IPS-NIHi7 (cell line): Measurements from ENCODE around the gene EEPD1.
"Not testable (repeated sequence)": the region's sequence is repeated elsewhere in the genome, so short reads cannot be mapped to it uniquely, and the experiment has no call there.

Experiments used
- DNase-seq: peaks from one replicate; pipeline ENCODE4 v3.0.0; 2012; ENCODE audit warnings: mixed read lengths; ENCODE audit errors: extremely low spot score

Gene EEPD1

DNA sequence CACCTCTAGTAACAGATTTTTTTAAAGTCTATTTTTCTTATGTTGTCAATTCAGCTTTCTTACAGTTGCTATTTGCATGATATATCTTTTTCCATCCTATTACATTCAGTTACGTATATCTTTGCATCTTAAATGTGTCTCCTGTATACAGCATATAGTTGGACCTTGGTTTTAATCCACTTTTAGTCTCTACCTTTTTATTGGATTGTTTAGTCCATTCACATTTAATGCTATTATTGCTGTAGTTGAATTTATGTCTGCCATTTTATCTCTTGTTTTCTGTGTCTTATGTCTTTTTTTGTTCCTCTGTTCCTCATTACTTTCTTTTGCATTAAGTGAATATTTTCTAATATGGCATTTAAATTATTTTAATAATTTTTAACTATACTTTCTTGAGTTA, 100.6 kb downstream of the EEPD1 start:
- no peak for DNase-seq

DNA sequence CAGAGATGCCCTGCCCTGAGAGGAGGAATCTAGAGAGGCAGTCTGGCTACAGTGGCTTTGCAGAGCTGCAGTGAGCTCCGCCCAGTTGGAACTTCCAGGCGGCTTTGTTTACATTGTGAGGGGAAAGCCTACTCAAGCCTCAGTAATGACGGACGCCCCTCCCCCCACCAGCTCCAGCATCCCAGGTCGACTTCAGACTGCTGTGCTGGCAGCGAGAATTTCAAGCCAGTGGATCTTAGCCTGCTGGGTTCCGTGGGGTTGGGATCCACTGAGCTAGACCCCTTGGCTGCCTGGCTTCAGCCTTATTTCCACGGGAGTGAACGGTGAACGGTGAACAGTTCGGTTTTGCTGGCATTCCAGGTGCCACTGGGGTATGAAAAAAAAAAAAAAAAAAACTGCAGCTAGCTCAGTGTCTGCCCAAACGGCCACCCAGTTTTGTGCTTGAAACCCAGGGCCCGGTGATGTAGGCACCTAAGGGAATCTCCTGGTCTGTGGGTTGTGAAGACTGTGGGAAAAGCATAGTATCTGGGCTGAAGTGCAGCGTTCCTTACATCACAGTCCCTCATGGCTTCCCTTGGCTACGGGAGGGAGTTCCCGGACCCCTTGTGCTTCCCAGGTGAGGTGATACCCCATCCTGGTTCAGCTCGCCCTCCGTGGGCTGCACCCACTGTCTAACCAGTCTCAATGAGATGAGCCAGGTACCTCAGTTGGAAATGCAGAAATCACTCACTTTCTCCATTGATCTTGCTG, 105.6 kb downstream of the EEPD1 start:
- not testable (repeated sequence) for DNase-seq

DNA sequence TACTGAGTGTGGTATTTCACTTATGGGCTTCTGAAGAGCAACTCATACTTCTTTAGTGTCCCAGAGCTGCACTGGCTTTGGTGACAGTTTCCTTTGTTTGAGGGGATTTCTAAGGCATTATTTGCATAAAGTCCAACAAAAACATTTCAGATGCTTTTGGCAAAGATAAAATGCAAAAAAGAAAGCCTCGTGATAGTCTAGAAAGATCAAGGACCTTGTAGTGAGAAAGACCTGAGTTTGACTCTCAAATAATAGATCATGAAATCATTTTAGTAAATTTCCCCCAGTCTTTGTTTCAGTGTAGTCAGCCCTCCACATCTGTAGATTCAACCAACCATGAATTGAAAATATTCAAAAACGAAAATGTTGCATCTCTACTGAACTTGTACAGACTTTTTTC, 107.4 kb downstream of the EEPD1 start:
- no peak for DNase-seq

DNA sequence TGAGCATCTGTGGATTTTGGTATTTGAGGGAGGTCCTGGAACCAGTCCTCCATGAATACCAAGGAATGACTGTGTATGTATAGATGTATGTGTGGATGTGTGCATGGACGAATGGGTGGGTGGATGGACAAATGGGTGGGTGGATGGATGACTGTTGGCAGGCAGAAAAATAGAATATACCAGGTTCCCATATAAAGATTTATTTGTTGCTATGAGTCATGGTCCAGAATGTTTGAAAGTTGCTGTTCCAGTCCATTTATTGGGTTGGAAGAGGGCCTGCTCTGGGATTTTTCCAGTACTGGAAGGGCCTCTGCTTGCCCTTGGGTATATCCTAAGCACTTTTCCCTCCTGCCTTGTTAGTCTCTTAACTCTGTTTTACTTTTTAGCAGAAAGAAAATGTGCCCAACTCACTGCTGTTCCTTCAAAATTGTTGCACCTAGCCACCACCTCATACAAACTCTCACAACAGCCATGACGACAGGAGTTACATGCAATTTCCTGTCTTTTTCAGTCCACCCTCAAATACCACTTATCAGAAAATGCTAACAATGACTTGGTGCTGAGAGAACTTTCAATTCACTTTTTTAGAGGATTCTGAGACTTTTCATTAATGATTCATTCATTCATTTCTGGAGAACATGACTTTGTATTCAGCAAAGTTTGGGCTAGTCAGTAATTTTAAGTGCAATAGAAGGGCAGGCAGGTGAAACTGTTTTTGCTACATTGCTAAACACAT, 108.1 kb downstream of the EEPD1 start:
- no peak for DNase-seq

DNA sequence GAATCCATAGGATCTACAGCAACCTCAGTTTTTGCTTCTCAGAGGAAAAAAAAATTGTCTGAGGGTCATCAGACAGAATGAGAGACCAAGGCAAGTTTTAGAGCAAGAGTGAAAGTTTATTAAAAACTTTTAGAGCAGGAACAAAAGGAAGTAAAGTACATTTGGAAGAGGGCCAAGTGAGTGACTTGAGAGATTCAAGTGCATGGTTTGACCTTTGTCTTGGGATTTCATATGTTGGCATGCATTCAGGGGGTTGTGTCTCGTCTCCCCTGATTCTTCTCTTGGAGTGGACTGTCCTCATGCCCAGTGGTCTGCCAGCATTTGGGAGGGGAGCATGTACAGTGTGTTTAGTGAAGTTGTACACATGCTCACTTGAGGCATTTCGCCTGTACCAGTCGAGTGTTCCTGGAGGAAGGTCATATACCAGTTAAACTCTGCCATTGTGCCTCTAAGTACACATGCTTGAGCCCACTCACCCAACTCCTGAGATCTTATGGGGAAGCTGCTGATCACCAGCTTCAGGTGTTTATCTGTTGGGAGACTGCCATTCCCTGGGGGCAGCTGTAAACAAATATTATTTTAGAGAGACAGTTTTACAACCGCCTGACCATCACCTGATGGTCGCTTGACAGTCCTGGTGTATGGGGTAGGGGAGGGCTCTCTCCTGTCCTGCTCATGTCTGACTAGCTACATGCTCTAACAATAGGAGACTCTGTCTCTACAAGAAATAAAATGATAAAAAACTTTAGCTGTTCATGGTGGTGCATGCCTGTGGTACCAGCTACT, 109.4 kb downstream of the EEPD1 start:
- DNase-seq, result no peak

DNA sequence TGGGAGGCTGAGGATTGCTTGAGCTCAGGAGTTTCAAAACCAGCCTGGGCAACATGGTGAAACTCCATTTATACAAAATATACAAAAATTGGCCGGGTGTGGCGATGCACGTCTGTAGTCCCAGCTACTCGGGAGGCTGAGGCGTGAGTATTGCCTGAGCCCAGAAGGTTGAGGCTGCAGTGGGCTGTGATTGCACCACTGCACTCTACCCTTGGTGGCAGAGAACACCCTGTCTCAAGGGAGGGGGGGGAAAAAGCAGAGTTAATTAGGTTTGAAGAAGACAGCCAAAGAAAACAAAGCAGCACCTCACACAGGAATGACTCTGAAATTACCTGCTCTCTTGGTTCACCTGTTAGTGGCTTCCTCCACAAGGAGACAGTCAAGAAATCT, 110.0 kb downstream of the EEPD1 start:
- DNase-seq, result no peak

DNA sequence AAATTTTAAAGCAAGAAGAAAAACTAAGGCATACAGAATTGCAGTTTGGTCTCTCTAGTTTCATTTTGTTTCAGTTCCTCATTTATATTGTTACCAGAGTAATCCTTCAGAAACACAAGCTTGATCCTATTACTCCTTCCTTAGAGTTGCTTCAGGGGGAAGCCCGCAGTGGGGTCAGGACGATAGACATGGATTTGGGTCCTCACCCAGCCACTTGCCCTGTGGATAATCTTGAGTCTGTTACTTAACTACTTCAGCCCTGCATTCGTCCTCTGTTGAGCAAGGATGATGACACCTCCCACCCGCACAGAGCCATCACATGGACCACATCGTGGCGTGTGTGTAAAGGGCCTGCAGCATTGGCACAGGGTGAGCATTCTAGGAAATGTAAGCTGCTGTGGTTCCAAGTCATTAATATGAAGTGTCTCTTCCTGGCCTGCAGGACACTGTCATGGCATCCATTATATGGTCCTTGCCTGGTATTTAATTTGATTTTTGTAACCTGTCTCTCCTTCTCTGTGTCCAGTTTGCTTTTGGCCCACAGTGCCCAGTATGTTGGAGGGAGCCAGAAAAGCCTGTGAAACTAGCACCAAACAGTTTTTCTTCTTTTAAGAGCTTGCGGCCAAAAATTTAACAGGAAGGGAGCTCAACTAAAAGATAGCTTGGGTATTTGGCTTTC, 111.2 kb downstream of the EEPD1 start:
- no peak for DNase-seq

DNA sequence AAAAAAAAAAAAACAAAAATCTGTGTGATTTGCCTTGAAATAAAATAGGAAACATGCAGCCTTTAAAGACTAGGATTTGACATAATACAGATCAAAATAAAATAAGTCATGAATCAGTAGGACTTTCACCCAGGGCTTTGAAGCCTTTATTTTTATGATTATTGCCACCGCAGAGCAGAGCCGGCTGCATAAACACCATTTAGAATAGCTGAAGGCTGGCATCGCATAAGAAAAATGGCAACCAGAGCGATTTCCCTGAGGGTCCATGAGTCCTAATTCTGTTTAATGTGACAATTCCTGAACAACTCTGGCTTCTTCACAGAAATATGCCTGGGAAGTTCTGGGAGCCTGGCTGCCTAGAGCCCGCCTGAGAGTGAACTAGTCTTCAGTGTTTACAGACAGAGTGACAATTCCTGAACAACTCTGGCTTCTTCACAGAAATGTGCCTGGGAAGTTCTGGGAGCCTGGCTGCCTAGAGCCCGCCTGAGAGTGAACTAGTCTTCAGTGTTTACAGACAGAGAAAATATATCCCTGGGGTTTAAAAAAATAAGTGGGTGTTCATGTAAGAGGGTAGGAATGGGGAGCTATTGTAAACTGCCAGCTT, 112.0 kb downstream of the EEPD1 start:
- no peak for DNase-seq

DNA sequence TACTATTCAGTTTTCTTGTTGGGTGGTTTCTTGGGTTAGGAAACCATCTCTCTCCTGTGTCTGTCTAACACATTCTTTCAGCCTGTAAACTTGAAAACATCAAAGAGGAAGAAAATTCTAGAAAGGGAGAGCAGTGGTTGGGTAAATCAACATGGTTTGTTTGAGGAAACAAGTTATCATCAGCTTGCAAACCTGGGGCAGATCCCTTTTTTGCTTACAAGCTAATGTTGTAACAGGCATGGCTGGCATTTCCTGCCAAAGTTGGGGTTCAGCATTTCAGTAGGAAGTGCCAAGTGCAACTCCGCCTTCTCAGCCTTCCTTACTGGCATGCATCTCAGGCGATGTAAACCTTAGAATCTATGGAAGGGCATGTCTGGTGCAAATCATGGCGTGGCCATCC, 112.6 kb downstream of the EEPD1 start:
- no peak for DNase-seq

DNA sequence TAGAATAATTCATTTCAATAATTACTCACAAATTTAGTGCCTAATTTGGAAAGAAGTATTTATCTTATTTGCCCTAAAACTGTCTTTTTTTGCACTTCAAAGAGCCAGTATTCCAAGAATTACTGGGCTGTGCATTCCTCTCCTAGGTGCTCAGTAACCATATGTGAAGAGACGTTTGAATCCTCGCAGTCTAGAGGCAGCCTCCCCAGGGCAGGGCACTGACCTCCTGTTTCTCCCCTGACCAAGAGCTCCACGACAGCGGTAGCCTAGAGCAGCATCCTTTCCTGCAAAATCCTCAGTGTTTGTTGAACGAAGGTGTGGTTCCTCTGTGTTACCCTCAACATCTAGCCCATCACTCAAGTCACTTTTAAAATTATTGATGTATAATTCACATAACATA, 113.1 kb downstream of the EEPD1 start:
- no peak for DNase-seq

DNA sequence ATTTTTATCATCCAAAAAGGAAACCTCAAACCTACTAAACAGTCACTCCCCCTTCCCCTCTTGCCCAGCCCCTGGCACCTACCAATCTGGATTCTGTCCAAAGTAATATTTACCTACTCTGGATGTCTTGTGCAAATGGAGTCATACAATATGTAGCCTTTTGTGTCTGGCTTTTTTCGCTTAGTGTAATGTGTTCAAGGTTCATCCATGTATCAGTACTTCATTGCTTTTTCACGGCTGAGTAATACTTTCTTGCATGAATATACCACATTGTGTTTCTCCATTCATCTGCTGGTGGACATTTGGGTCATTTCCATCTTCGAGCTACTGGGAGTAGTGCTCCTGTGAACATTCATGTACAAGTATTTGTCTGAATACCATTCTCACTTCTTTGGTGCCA, 113.6 kb downstream of the EEPD1 start:
- no peak for DNase-seq

DNA sequence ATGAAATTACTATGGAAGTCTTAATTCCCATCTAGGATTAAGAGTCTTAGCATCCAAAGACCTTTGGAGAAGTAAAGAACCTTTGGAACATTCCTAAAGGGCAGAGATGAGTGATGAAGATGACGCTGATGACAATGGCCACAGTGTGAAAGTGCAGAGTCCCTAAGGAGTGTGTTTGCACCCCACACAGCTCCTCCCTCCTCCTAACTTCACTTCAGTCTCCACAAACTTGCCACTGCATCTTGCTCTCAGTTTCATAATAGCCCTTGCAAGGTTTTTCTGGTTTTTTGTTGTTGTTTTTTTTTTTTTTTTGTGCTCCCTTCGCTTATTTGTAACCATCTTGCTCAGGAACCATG, 119.1 kb downstream of the EEPD1 start:
- DNase-seq, result no peak

DNA sequence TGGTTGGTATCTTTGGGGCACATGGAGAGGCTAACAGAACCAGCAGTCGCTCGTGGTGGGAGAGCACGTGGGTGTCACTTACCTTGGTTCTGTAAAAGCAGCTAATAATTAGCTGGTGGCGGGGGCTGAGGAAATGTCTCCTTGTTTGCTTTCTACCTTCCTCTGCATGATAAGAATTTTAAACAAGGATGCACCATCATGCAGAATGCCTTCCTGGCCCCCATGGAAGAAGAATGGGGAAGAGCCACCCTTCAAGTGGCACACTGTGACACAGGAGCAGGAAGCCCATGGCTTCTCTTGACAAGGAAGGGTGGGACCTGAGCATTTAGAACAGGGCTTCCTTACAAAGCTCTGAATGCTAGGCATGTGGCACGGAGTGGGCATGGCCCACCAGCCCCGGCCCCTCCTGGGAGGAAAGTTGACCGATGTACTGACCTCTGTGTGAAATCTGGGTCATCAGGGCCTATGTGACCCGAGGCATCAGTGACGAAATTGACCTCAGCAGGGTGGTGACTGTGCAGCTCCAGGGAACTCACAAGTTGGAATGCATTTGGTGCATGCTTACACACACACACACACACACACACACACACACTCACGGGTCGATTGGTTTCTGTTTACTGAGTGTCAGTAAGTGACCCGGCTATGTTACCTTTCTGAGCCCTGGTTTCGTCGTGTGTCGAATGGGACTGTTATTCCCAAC, 119.7 kb downstream of the EEPD1 start:
- no peak for DNase-seq

DNA sequence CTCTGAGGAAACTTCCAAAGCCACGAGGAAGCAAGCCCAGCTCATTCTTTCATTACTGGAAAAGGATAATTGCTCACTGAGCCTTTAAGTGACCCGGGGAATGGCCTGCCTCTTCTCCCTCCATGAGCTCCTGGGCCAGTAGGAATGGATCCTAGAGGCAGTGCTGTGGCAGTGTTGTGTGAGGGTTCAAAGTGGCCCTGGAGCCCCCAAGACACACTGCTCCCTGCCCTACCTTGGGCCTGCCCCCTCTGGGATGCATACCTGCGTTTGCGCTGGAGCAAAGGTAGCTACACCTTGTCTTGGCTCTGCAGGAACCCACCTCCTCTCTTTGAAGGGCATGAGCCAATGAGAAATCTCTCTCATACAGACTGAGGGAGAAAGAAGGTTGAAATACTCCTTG, 120.8 kb downstream of the EEPD1 start:
- DNase-seq, result no peak

DNA sequence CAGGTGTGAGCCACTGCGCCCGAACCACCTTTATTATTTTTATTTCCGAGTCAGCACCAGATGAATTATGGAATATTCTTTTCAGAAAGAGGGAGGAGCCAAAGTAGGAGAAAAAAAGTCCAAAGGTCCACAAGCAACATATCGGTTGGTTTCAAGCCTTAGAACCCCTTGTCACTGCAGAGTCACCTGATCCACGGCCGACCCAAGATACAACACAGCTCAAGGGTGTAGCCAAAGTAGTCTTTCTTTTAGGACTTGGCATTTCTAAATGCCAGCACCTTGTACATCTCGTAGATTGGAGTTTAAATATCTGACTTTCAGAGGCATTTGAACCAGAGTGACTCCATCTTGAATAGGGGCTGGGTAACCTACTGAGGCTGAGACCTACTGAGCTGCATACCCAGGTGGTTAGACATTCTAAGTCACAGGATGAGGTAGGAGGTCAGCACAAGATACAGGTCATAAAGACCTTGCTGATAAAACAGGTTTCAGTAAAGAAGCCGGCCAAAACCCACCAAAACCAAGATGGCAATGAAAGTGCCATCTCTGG, 122.8 kb downstream of the EEPD1 start:
- DNase-seq, result no peak

DNA sequence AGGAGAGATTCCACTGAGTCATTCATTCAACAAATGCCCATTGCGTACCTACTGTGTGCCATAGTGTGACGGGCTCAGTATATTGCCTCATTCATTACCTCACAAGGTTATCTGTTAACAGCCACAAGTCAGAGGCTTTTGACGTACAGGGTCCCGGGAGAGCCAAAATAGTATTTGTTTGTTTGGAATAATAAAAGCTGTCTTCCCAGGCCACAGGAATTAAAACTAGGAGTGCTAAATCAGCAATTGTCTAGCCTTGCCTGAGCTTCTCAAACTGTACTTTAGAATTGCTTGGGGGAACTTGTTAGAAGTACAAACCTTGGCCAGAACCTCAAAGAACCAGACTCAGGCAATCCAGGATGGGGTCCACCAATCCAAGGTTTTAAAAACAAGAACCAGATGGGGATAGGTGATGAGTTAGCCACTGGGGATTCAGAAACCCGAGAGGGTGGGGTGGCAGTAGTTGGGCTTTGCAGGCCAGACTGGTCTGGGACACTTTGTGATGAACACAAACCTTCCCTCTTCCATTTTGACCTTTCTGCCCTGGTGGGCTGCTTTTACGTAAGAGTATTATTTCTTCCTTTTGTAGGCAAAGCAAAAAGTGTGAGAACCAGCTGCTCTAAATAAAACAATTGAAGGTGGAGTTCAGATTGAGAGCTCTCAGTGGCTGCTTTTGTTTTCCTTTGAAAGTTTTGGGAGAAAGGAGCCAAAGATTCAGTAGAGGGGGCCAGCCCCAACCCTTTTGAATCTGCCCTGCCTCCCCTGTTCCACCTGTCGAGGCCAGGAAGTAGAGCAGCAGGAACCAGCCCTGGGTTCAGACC, 123.6 kb downstream of the EEPD1 start:
- no peak for DNase-seq

DNA sequence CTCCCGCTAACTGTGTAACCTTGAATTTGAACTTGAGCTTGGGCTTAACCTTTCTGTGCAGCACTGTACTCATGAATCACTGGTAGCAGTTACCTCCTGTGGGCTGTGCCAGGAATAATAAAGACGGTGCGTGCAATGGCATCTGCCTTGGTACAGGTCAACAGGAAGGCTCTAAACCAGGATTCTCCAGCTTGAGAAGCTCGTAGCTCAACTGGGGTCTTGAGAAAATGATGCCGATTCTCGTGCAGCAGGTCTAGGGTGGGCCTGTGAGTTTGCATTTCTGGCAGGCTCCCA, 124.1 kb downstream of the EEPD1 start:
- no peak for DNase-seq

DNA sequence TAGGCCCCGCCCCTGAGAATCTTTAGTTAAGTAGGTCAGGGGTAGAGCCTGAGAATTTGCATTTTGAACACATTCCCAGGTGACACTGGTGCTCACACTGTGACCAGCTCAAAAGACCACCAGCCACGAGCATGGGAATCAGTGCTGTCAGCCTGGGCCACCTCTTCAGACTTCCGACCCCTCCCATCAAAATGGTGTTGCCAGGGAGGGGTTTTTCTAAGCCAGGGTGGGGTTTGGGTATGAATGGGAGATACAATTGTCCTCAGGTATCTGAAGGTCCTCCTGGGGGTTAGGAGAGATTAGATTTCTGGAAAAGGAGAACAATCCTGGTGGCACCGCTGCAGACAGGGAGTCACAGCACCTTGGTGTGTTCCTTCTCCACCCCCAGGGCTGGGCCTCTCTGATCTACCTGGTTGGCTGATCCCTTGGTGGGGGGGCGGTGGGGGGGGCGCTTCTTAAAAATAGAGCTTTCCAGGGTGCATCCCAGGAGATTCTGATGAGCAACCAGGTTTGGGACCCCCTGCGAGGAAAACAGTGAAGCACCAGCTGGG, 125.1 kb downstream of the EEPD1 start:
- no peak for DNase-seq

DNA sequence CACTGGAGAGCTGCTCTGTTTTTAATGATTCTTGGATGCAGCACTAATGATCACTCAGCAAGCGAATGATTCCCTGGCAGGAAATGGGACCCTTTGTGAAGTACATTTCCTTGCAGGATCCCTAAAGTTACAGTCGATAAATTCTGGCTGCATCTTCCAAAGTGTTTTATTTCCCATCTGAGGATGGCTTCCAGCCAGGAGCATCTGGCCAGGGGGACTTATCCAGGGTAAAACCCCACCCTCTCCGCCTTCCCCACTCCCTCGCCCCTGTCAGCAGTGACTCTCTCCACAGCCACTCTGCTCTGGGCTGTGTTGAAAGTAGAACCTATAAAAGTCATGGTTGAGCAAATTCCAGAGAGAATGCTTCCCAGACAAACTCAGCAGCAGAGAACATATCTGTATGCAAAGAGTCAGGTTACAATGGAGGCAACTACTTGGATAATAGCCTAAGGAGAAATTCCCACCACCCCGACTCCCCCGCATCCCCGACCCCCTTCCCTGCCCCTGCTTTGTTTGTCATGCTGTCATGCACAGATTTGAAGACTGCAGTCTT, 125.6 kb downstream of the EEPD1 start:
- DNase-seq, result no peak
